Keratinocyte (primary cell): ENCODE results near the gene C3orf20. TPM values are rescaled to one million over a fixed set of nuclear protein-coding genes. Genes with fewer than 3 reads are reported as not detected.

ENCODE experiments used
- DNase-seq: peaks from one replicate; pipeline ENCODE4 v3.0.0-alpha.2; 2011; ENCODE audit warnings: low read depth, missing footprints, low spot score
- FAIRE-seq: peaks from 2 replicates; lab custom pipeline; 2011; peaks lifted over from hg19 to GRCh38; lab: Jason Lieb, UNC
- H2AFZ ChIP-seq: 2 replicates; pipeline ENCODE4 v1.6.0; 2012; ENCODE audit warnings: low read length, control low read depth, inconsistent platforms; ENCODE audit not compliant: control insufficient read depth
- H3K27ac ChIP-seq: 2 replicates; pipeline ENCODE4 v1.5.1; 2011; ENCODE audit warnings: low read length; ENCODE audit not compliant: control insufficient read depth, insufficient read depth
- H3K27me3 ChIP-seq: 3 replicates; pipeline ENCODE4 v1.6.0; 2011; ENCODE audit warnings: low read length; ENCODE audit not compliant: control insufficient read depth, insufficient read depth; ENCODE audit errors: extremely low read depth
- H3K36me3 ChIP-seq, 2 experiments: 2 replicates in 1 of 2; 3 replicates in 1 of 2; pipeline ENCODE4 v1.5.1; 2011; ENCODE audit warnings: low read length in 2 of 2, mild to moderate bottlenecking in 1 of 2; ENCODE audit not compliant: control insufficient read depth in 2 of 2, insufficient read depth in 2 of 2; ENCODE audit errors: extremely low read depth in 1 of 2
- H3K4me1 ChIP-seq: 3 replicates; pipeline ENCODE4 v1.5.1; 2011; ENCODE audit warnings: low read length; ENCODE audit not compliant: control insufficient read depth, insufficient read depth; ENCODE audit errors: extremely low read depth
- H3K4me2 ChIP-seq: 3 replicates; pipeline ENCODE4 v1.6.0; 2011; ENCODE audit warnings: low read depth, low read length; ENCODE audit not compliant: control insufficient read depth, insufficient read depth; ENCODE audit errors: extremely low read depth
- H3K4me3 ChIP-seq, 3 experiments: fragments of 200-600 bp in 1 of 3; sonication (generic) in 1 of 3; 2 replicates in 2 of 3; 3 replicates in 1 of 3; pipeline ENCODE4 v1.5.1; 2011 to 2016; ENCODE audit warnings: low read length in 3 of 3, mild to moderate bottlenecking in 3 of 3, control low read depth in 2 of 3, inconsistent platforms in 1 of 3, low read depth in 1 of 3, mixed read lengths in 1 of 3, mixed run types in 1 of 3, moderate library complexity in 1 of 3; ENCODE audit not compliant: control insufficient read depth in 2 of 3, insufficient read depth in 2 of 3; ENCODE audit errors: extremely low read depth in 1 of 3
- H3K79me2 ChIP-seq: 2 replicates; pipeline ENCODE4 v1.6.0; 2012; ENCODE audit warnings: low read length; ENCODE audit not compliant: control insufficient read depth, insufficient read depth
- H3K9ac ChIP-seq: 3 replicates; pipeline ENCODE4 v1.6.0; 2011; ENCODE audit warnings: low read length; ENCODE audit not compliant: control insufficient read depth, insufficient read depth; ENCODE audit errors: extremely low read depth
- H3K9me1 ChIP-seq: 3 replicates; pipeline ENCODE4 v1.6.0; 2011; ENCODE audit warnings: low read length; ENCODE audit not compliant: control insufficient read depth, insufficient read depth; ENCODE audit errors: extremely low read depth
- H3K9me3 ChIP-seq: 2 replicates; pipeline ENCODE4 v1.5.1; 2012; ENCODE audit warnings: low read depth, low read length; ENCODE audit not compliant: control insufficient read depth
- H4K20me1 ChIP-seq: 3 replicates; pipeline ENCODE4 v1.6.0; 2011; ENCODE audit warnings: low read length; ENCODE audit not compliant: control insufficient read depth, insufficient read depth; ENCODE audit errors: extremely low read depth
- CTCF ChIP-seq, 3 experiments: IDR thresholded peaks in 1 of 3; conservative IDR thresholded peaks in 1 of 3; optimal IDR thresholded peaks in 1 of 3; 2 replicates in 2 of 3; 3 replicates in 1 of 3; pipeline versions ENCODE3 to v1.5.1; 2011; ENCODE audit warnings: low read length in 3 of 3, mild to moderate bottlenecking in 3 of 3, moderate library complexity in 2 of 3, control low read depth in 1 of 3, inconsistent platforms in 1 of 3; ENCODE audit not compliant: insufficient read depth in 2 of 3; ENCODE audit errors: extremely low read depth in 1 of 3
- EZH2 ChIP-seq: IDR thresholded peaks from one replicate; pipeline ENCODE4 v1.6.1; 2012; ENCODE audit warnings: inconsistent platforms, mild to moderate bottlenecking, low read length, moderate library complexity
- dilution Hi-C: fragments of 300-500 bp; cut with MboI; formaldehyde crosslinking; loops from one replicate; pipeline ENCODE4 v1.7.0; 2020; ENCODE audit warnings: low sequenced_read_pairs; ENCODE audit not compliant: extremely low pct_ligation_motif_present
- polyA plus RNA-seq, 5 experiments: library from polyadenylated mRNA; depleted of rRNA in 3 of 5; stranded (reverse) in 3 of 5; stranded (forward) in 1 of 5; unstranded in 1 of 5; fragments of >200 nt; gene quantifications; 1 replicate in 1 of 5; 2 replicates in 3 of 5; 3 replicates in 1 of 5; pipeline versions ENCODE4 v1.2.1 to v1.2.3, GENCODE V29; 2011 to 2012; ENCODE audit warnings: missing spikeins in 2 of 5, low read depth in 1 of 5, low replicate concordance in 1 of 5

The C3orf20 gene
- polyA plus RNA-seq, 1 donor (not counting 4 experiments of a cell fraction or from before 2014, with no cell fraction given), result not detected

- Histone ChIP-seq H3K9ac (no peak overlapping the region), H3K4me2 (no peak overlapping the region), H2AFZ (no peak overlapping the region), H3K27me3 (peaks cover 65% of the 10 kb centered on the region), H3K4me3 (no peak overlapping the region), H3K79me2 (no peaks in the 10 kb centered on the region), H3K4me1 (no peaks in the 10 kb centered on the region), H4K20me1 (peaks cover 3% of the 10 kb centered on the region), H3K9me1 (no peaks in the 10 kb centered on the region), H3K9me3 (no peaks in the 10 kb centered on the region), H3K36me3 (no peaks in the 10 kb centered on the region), H3K27ac (no peak overlapping the region)
- FAIRE-seq (no peak), DNase-seq (no peak)
- TF ChIP-seq CTCF (optimal IDR thresholded peaks at IDR 0.05 in 1 of 3, IDR thresholded peaks at IDR 0.05 in 1 of 3, conservative IDR thresholded peaks at IDR 0.05 in 1 of 3; ENCODE audit: extremely low read depth in 1 of 3, insufficient read depth in 2 of 3, low read length in 3 of 3) (no peak), EZH2 (no peak)
- dilution Hi-C loops, result no loop called here
These were observed 136.7 kb downstream of the C3orf20 start for GRCh38 chr3:14811684-14812083.

DNA sequence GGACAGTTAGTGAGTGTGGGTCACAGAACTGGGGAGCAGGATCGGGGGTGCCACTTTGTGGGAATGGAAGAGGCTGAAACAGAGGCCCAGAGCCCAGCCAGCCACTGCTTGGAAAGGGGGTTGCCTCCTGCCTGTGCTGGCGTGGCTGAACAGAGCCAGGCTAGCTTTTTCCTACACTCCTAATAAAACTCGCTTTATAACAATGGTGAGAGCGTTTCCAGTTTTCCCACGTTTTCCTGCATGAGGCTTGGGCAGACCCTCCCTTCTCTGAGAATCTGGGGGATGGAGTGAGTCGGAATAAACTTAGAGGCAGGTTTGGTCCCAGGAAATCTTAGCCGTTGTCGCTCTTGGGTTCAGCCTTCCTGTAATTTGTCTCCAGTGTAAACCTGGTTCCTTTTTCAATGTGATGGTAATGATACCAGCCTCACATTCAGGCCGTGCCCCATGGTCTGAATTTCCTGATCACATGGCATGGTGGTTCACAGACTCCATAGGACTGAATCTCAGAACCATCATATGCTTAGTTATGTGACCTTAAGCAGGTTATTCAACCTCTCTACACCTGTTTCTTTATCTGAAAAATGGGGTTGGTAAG, 137.4 kb downstream of the C3orf20 start:
- no peak for FAIRE-seq
- dilution Hi-C loops, result no loop called here
- no peak for TF ChIP-seq EZH2
- no peak for TF ChIP-seq CTCF (optimal IDR thresholded peaks at IDR 0.05 in 1 of 3, IDR thresholded peaks at IDR 0.05 in 1 of 3, conservative IDR thresholded peaks at IDR 0.05 in 1 of 3; ENCODE audit: extremely low read depth in 1 of 3, insufficient read depth in 2 of 3, low read length in 3 of 3)
- H3K36me3 ChIP-seq, result no peaks in the 10 kb centered on the region
- no peak overlapping the region for H3K4me3 ChIP-seq
- no peak overlapping the region for H3K9ac ChIP-seq
- H3K9me1 ChIP-seq, result no peaks in the 10 kb centered on the region
- H3K4me1 ChIP-seq, result no peaks in the 10 kb centered on the region
- no peaks in the 10 kb centered on the region for H3K79me2 ChIP-seq
- no peak for DNase-seq
- H4K20me1 ChIP-seq, result peaks cover 3% of the 10 kb centered on the region
- H3K9me3 ChIP-seq, result no peaks in the 10 kb centered on the region
- no peak overlapping the region for H3K4me2 ChIP-seq
- H3K27ac ChIP-seq, result no peak overlapping the region
- H3K27me3 ChIP-seq, result peaks cover 65% of the 10 kb centered on the region
- H2AFZ ChIP-seq, result no peak overlapping the region
